ENCODE data around the gene UBE2G2.

The UBE2G2 gene

DNA sequence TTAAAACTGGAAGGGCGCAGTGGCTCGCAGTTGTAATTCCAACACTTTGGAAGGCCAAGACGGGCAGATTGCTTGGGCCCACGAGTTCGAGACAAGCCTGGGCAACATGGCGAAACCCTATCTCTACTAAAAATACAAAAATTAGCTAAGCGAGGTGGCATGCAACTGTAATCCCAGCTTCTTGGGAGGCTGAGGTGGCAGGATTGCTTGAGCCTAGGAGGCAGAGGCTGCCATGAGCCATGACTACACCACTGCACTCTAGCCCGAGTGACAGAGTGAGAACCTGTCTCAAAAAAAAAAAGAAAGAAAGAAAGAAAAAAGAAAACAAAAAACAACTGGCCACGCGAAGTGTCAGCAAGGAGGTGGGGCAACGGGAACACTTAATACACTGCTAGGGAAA lies 6.3 kb downstream of the UBE2G2 start:
- no peak overlapping the region for H3K4me3 ChIP-seq (ENCODE audit: low read depth, low read length)
- DNase-seq (ENCODE audit: low read depth) = no peak
- TF ChIP-seq, protein P1, sequence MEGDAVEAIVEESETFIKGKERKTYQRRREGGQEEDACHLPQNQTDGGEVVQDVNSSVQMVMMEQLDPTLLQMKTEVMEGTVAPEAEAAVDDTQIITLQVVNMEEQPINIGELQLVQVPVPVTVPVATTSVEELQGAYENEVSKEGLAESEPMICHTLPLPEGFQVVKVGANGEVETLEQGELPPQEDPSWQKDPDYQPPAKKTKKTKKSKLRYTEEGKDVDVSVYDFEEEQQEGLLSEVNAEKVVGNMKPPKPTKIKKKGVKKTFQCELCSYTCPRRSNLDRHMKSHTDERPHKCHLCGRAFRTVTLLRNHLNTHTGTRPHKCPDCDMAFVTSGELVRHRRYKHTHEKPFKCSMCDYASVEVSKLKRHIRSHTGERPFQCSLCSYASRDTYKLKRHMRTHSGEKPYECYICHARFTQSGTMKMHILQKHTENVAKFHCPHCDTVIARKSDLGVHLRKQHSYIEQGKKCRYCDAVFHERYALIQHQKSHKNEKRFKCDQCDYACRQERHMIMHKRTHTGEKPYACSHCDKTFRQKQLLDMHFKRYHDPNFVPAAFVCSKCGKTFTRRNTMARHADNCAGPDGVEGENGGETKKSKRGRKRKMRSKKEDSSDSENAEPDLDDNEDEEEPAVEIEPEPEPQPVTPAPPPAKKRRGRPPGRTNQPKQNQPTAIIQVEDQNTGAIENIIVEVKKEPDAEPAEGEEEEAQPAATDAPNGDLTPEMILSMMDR (conservative IDR thresholded peaks at IDR 0.05; ENCODE audit: low read depth, low read length) = no peak

DNA sequence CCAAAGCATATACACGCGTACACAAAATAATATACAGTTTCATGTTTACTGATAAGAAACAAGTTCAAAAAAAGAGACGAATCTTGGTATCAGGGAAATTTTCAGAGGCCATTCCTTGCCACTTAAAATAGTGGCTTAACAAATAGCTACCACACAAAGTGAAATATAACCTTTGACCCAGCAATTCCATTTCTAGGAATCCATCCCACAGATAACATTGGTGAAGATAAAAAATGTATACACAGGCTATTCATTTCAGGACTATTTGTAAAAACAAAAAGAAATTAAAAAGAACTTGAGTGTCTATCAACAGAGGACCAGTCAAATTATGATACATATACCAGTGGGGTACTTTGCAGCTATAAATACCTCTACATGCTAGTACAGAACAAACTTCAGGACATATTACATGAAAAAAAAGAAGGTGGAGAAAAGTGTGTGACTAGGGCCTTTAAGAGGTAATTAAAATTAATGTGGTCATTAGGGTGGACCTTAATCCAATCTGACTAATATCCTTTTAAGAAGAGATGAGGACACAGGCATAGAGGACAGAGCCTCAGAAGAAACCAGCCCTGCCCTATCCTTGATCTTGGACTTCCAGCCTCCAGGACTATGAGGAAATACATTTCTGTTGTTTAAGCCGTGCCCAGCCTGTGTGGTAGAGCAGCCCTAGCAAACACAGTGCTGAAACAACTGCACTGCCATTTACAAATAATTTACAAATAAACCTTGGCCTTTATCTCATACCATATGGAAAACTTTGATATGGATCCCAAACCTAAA lies 7.8 kb downstream of the UBE2G2 start:
- TF ChIP-seq, protein P1 (conservative IDR thresholded peaks at IDR 0.05; ENCODE audit: low read depth, low read length) = no peak
- no peak overlapping the region for H3K4me3 ChIP-seq (ENCODE audit: low read depth, low read length)
- no peak for DNase-seq (ENCODE audit: low read depth)

DNA sequence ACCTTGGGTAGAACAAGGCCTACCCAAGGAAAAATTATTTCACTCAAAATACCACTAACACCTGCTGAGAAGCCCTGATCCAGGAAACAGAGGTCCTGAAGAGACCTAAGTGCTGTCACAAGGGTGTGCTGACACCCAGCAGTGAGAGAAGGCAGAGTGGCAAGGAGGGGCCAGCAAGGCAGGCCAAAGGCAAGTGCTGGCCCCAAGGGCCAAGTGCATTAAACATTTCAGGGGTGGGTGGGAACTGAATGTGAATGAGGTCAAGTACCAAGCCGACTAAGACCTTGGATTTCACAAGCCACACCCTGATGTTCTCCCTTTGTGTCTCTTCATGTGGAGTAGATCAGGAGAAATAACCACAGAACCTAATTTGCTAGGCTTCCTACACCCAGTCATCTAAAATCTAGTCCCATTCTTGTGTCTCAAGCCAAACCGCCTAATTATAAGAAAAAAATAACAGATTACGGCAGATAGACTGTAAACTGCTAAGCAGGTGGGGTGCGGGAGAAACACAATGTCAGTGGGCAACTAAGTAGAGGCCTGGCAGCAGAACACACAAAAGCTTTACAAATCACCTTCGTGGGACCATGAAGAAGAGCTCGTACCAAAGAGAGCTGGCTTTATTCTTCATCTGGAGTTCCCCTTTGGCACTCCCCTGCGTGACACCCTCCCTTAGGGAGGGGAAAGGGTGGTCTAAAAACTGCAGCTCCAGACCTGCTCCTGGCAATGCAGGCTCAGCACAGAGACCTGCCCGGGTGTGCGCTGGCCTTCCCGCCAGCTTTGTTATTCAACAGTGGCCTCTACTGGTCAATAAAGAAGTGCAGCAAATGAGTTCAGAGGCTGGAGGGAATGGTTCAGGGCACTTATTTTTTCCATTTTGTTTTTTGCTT lies 8.7 kb downstream of the UBE2G2 start:
- peak; percentile 76 for DNase-seq (ENCODE audit: low read depth)

DNA sequence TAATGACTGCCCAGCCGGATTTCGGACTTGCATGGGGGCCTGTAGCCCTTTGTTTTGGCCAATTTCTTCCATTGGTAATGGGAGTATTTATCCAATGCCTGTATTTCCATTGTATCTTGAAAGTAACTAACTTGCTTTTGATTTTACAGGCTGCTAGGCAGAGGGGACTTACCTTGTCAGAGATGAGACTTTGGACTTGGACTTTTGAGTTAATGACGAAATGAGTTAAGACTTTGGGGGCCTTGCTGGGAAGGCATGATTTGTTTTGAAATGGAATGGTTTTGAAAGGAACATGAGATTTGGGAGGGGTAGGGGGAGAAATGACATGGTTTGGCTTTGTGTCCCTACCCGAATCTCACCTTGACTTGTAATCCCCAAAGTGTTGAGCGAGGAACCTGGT lies 9.6 kb downstream of the UBE2G2 start:
- no peak overlapping the region for H3K4me3 ChIP-seq (ENCODE audit: low read depth, low read length)
- DNase-seq (ENCODE audit: low read depth) = no peak
- TF ChIP-seq, protein P1 (conservative IDR thresholded peaks at IDR 0.05; ENCODE audit: low read depth, low read length) = no peak

More for the DNA sequence above, 8.7 kb downstream of the UBE2G2 start:
- H3K4me3 ChIP-seq (ENCODE audit: low read depth, low read length) = no peak overlapping the region
- TF ChIP-seq, protein P1 (conservative IDR thresholded peaks at IDR 0.05; ENCODE audit: low read depth, low read length) = peak; percentile 79

DNA sequence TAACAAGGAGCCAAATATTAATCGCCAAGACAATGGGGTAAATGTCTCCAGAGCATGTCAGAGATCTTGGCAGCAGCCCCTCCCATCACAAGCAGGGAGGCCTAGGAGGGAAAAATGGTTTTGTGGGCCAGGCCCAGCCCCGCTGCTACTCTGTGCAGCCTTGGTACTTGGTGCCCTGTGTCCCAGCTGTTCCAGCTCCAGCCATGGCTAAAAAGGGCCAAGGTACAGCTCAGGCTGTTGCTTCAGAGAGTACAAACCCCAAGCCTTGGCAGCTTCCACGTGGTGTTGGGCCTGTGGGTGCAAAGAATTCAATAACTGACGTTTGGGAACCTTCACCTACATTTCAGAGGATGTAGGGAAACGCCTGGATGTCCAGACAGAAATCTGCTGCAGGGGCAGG lies 10.4 kb downstream of the UBE2G2 start:
- DNase-seq (ENCODE audit: low read depth) = no peak
- no peak overlapping the region for H3K4me3 ChIP-seq (ENCODE audit: low read depth, low read length)
- TF ChIP-seq, protein P1 (conservative IDR thresholded peaks at IDR 0.05; ENCODE audit: low read depth, low read length) = no peak

DNA sequence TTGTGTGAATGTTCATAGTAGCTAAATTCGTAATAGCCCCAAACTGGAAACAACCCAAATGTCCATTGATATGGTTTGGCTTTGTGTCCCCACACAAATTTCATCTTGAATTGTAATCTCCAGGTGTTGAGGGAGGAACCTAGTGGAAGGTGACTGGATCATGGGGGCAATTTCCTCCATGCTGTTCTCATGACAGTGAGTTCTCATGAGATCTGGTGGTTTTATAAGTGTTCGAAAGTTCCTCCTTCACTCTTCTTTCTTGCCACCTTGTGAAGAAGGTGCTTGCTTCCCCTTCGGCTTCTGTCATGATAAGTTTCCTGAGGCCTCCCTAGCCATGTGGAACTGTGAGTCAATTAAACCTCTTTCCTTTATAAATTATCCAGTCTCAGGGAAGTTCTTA lies 11.3 kb downstream of the UBE2G2 start:
- TF ChIP-seq, protein P1 (conservative IDR thresholded peaks at IDR 0.05; ENCODE audit: low read depth, low read length) = no peak
- DNase-seq (ENCODE audit: low read depth) = no peak
- no peak overlapping the region for H3K4me3 ChIP-seq (ENCODE audit: low read depth, low read length)
